Measurements from ENCODE around the gene NDUFB6.

DNA sequence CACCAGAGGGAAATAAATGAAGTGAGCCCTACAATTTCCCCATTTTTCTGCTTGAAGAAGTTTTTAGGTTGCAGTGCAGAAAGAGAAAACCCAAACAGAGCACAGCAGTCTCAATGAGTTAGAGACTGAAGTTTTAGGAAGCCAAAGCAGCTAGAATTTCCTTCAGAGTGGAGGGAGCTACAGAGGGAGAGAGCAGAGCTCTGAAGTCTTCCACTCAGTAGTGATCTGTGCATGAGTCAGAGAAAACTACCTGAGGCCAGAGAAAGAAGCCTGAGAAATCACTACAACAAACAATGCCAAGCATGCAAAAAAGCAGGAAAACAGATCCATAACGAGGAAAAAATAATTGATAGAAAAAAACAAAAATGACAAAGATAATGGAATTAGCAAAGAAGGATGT lies 17.9 kb upstream of the NDUFB6 start:
- TF ChIP-seq, protein P1, sequence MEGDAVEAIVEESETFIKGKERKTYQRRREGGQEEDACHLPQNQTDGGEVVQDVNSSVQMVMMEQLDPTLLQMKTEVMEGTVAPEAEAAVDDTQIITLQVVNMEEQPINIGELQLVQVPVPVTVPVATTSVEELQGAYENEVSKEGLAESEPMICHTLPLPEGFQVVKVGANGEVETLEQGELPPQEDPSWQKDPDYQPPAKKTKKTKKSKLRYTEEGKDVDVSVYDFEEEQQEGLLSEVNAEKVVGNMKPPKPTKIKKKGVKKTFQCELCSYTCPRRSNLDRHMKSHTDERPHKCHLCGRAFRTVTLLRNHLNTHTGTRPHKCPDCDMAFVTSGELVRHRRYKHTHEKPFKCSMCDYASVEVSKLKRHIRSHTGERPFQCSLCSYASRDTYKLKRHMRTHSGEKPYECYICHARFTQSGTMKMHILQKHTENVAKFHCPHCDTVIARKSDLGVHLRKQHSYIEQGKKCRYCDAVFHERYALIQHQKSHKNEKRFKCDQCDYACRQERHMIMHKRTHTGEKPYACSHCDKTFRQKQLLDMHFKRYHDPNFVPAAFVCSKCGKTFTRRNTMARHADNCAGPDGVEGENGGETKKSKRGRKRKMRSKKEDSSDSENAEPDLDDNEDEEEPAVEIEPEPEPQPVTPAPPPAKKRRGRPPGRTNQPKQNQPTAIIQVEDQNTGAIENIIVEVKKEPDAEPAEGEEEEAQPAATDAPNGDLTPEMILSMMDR (IDR thresholded peaks at IDR 0.05): no peak
- TF ChIP-seq POLR2A (IDR thresholded peaks at IDR 0.05): no peak
- TF ChIP-seq EP300 (IDR thresholded peaks at IDR 0.05): no peak
